Adipocyte (in vitro differentiated cells): Measurements from ENCODE around the gene CXXC1.

Source experiments
- DNase-seq: peaks from one replicate; pipeline ENCODE4 v3.0.0-alpha.2; 2015; ENCODE audit warnings: low read depth
- H3K27me3 ChIP-seq: replicated peaks from 2 replicates; pipeline ENCODE4 v1.7.0; 2013; ENCODE audit warnings: mild to moderate bottlenecking, low read length, moderate library complexity; ENCODE audit not compliant: control insufficient read depth, insufficient read depth
- H3K36me3 ChIP-seq: 2 replicates; pipeline ENCODE4 v1.7.0; 2013; ENCODE audit warnings: low read length, mild to moderate bottlenecking, moderate library complexity; ENCODE audit not compliant: control insufficient read depth, insufficient read depth, severe bottlenecking
- H3K4me1 ChIP-seq: 2 replicates; pipeline ENCODE4 v1.7.0; 2013; ENCODE audit warnings: mild to moderate bottlenecking, low read length, moderate library complexity; ENCODE audit not compliant: control insufficient read depth, insufficient read depth
- H3K4me3 ChIP-seq: 2 replicates; pipeline ENCODE4 v1.7.0; 2013; ENCODE audit warnings: mild to moderate bottlenecking, low read length, moderate library complexity
- H3K9ac ChIP-seq: 2 replicates; pipeline ENCODE4 v1.7.0; 2013; ENCODE audit warnings: mild to moderate bottlenecking, low read length, moderate library complexity
- H3K9me3 ChIP-seq: 2 replicates; pipeline ENCODE4 v1.7.0; 2013; ENCODE audit warnings: mild to moderate bottlenecking, low read length, moderate library complexity; ENCODE audit not compliant: control insufficient read depth

CXXC1 gene

GRCh38 chr18:50287441-50288347 is at the start of gene CXXC1:
TSS of gene CXXC1 (minus strand) at chr18:50287692. CDS start at chr18:50287589, 103 bp downstream.
- H3K27me3 ChIP-seq, result peaks cover 6% of the 10 kb centered on the region
- H3K36me3 ChIP-seq, result peaks cover 16% of the 10 kb centered on the region

GRCh38 chr18:50334546-50335152 is 47.2 kb upstream of the CXXC1 start:
- peaks cover 5% of the 10 kb centered on the region for H3K9me3 ChIP-seq
- DNase-seq, result no peak
- H3K4me3 ChIP-seq, result no peak overlapping the region
- H3K4me1 ChIP-seq, result no peaks in the 10 kb centered on the region
- H3K9ac ChIP-seq, result no peak overlapping the region
- peaks cover 34% of the 10 kb centered on the region for H3K27me3 ChIP-seq
- H3K36me3 ChIP-seq, result no peaks in the 10 kb centered on the region

More at GRCh38 chr18:50287441-50288347, at the start of gene CXXC1:
- H3K4me3 ChIP-seq, result peak within 1 kb of the TSS; percentile 93
- H3K9ac ChIP-seq, result peak within 1 kb of the TSS; percentile 94
- peak; percentile 100 for DNase-seq
- no peaks in the 10 kb centered on the region for H3K9me3 ChIP-seq
- H3K4me1 ChIP-seq, result peaks cover 3% of the 10 kb centered on the region

DNA sequence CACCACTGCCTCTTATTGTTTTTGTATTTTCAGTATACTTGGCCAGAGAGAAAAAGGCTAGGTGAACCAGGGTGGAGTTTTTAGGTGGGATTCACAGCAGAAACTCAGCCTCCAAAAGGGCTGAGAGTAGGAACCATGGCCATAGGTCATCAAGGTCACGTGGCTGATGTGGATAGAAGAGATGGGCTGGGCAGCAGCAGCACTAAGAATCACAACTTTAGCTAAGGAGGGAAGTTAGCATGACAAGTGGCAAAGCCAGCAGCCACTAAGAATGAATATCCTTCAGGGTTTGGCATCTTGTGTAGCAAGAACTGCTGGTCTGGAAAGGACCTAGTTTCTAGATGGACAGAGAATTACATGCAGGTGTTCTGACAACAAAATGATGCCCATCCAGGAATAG is 44.2 kb upstream of the CXXC1 start:
- peaks cover 5% of the 10 kb centered on the region for H3K9me3 ChIP-seq
- no peak overlapping the region for H3K9ac ChIP-seq
- H3K4me1 ChIP-seq, result no peaks in the 10 kb centered on the region
- peaks cover 17% of the 10 kb centered on the region for H3K27me3 ChIP-seq
- H3K4me3 ChIP-seq, result no peak overlapping the region
- no peak for DNase-seq
- H3K36me3 ChIP-seq, result no peaks in the 10 kb centered on the region

- no peak for DNase-seq
- no peak overlapping the region for H3K9ac ChIP-seq
These were observed 42.7 kb upstream of the CXXC1 start for GRCh38 chr18:50330176-50330575.

GRCh38 chr18:50327983-50328382 is 40.5 kb upstream of the CXXC1 start:
- Histone ChIP-seq H3K9ac (no peak overlapping the region), H3K4me1 (no peaks in the 10 kb centered on the region), H3K4me3 (no peak overlapping the region), H3K27me3 (peaks cover 13% of the 10 kb centered on the region), H3K36me3 (no peaks in the 10 kb centered on the region), H3K9me3 (peaks cover 5% of the 10 kb centered on the region)
- DNase-seq, result no peak

More at GRCh38 chr18:50330176-50330575, 42.7 kb upstream of the CXXC1 start:
- H3K4me3 ChIP-seq, result no peak overlapping the region
- peaks cover 13% of the 10 kb centered on the region for H3K27me3 ChIP-seq
- H3K9me3 ChIP-seq, result peaks cover 5% of the 10 kb centered on the region
- no peaks in the 10 kb centered on the region for H3K36me3 ChIP-seq
- H3K4me1 ChIP-seq, result no peaks in the 10 kb centered on the region

DNA sequence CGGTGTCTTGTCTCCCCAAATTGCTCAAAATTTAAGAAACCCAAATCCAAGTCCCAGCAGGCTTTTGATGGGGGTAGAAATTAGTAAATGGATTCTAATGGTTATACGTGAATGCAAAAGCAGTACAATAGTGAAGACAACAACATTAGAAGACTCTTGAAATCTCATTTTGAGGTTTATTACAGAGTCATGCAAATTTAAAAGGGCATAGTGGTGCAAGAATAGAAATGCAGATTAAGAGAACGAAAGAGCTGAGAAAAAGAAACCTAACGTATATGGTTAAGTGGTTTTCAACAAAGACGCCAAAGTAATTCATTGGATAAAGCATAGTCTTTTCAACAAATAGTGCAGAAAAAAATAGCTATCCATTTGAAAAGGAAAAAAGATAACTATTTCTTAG is 33.2 kb upstream of the CXXC1 start:
- Histone ChIP-seq H3K9ac (no peak overlapping the region), H3K36me3 (no peaks in the 10 kb centered on the region), H3K27me3 (peaks cover 2% of the 10 kb centered on the region), H3K9me3 (no peaks in the 10 kb centered on the region), H3K4me1 (no peaks in the 10 kb centered on the region), H3K4me3 (no peak overlapping the region)
- no peak for DNase-seq

GRCh38 chr18:50315100-50315871 is 27.8 kb upstream of the CXXC1 start:
- no peaks in the 10 kb centered on the region for H3K36me3 ChIP-seq

DNA sequence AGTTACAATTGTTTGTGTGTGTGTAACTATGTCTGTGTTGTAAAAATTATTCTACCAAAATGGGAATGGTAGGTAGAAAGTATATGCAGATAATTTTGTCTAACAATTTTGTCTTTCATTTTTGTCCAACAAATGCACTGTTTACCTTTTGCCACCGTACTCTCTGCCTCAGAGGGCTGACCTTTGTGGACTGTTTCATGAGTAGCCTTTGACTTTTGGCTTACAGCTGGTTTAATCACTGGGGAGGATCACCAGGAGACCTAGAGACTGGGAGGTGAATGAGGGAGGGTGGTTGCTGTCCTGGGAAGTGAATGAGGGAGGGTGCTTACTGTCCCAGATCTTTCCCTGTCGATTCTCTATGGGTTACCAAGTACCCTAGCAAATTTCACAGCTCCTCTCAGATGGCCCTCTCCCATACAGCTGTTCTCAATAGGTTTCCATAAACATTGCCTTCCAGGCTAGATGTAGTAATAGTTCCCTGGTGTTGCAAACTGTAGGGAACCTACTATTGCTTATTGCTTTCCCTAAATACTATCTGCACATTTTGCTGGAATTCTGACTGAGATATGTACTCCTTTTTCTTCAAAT is 26.5 kb upstream of the CXXC1 start:
- H3K4me1 ChIP-seq, result no peaks in the 10 kb centered on the region
- no peaks in the 10 kb centered on the region for H3K9me3 ChIP-seq
- no peak for DNase-seq
- H3K4me3 ChIP-seq, result no peak overlapping the region
- no peak overlapping the region for H3K9ac ChIP-seq
- no peaks in the 10 kb centered on the region for H3K36me3 ChIP-seq
- peaks cover 5% of the 10 kb centered on the region for H3K27me3 ChIP-seq

More at GRCh38 chr18:50315100-50315871, 27.8 kb upstream of the CXXC1 start:
- Histone ChIP-seq H3K9me3 (no peaks in the 10 kb centered on the region), H3K4me3 (no peak overlapping the region), H3K4me1 (no peaks in the 10 kb centered on the region), H3K27me3 (peaks cover 5% of the 10 kb centered on the region), H3K9ac (no peak overlapping the region)
- DNase-seq, result no peak

DNA sequence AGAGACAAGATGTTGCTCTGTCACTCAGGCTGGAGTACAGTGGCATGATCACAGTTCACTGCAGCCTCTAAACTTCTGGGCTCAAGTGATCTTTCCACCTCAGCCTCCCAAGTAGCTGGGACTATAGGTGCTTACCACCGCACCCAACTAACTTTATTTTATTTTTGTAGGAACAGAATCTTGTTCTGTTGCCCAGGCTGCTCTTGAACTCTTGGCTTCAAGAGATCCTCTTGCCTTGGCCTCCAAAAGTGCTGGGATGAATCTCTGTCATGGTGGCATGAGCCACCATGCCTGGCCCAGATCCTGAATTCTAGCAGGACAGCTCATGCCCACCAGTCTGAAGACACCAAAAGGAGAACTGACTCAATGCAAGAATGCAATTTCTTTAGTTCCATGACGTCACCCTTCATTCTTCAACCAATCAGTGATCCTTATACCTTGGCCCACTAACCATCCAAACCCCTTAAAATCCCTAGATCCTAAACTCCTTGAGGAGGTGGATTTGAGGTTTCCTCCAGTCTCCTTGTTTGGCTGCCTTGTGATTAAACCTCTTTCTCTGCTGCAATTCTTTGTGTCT is 25.6 kb upstream of the CXXC1 start:
- H3K27me3 ChIP-seq, result peaks cover 5% of the 10 kb centered on the region
- H3K9ac ChIP-seq, result no peak overlapping the region
- no peak overlapping the region for H3K4me3 ChIP-seq
- peaks cover 7% of the 10 kb centered on the region for H3K4me1 ChIP-seq
- no peak for DNase-seq
- no peaks in the 10 kb centered on the region for H3K36me3 ChIP-seq
- H3K9me3 ChIP-seq, result no peaks in the 10 kb centered on the region

DNA sequence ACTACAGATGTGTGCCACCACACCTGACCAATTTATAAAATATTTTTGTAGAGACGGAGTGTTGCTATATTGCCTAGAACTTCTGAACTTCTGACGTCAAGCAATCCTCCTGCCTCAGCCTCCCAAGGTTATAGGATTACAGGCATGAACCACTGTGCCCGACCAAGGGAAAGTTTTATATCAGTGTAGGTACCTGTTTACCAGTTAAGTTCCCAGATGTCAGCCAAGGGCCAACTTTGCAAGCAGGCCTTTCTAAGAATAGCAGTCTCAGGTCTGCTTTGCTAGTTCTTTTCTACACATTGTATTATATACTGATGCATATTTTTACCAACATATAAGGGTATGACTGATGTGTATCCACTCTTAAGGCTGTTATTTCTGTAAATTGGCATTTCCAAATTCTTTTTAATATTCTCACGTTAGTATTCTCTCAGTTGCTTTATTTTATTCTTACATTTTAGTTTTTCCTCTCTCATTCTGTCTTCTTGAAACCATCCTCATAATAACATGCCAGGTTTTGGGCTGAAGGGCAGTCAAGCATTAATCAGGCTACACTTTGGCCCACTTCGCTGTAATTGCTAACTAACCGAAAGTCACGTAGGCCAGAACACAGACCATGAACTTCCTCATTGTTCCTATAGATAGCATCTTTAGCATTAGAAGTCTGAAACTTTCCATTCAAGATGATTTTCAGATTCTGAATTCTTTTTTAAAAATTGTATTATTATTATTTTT is 25.0 kb upstream of the CXXC1 start:
- Histone ChIP-seq H3K27me3 (peaks cover 5% of the 10 kb centered on the region), H3K9ac (no peak overlapping the region), H3K36me3 (no peaks in the 10 kb centered on the region), H3K9me3 (no peaks in the 10 kb centered on the region), H3K4me1 (peaks cover 7% of the 10 kb centered on the region), H3K4me3 (no peak overlapping the region)
- no peak for DNase-seq
